B cell (primary cell): ENCODE results near the gene BLOC1S1. TPM values are rescaled to one million over a fixed set of nuclear protein-coding genes. Genes with fewer than 3 reads are reported as not detected.

Source experiments
- ATAC-seq: fragments of 200-7000 bp; cut with Tn5 transposase; one replicate; pipeline ENCODE4 v1.10.0; 2021; ENCODE audit warnings: low read depth, mild to moderate bottlenecking, moderate number of reproducible peaks, moderate library complexity
- CTCF ChIA-PET: fragments of 350-600 bp; sonication (Branson Sonifier 250); formaldehyde crosslinking; loops from one replicate; lab custom pipeline; 2021; ENCODE audit warnings: antibody characterized with exemption, inconsistent platforms; lab: Charles Lee
- POLR2A ChIA-PET: fragments of 350-600 bp; sonication (Branson Sonifier 250); formaldehyde crosslinking; loops from one replicate; lab custom pipeline; 2021; ENCODE audit warnings: antibody characterized with exemption; lab: Charles Lee
- DNase-seq: peaks from one replicate; pipeline ENCODE4 v3.0.0; 2013
- H2AFZ ChIP-seq: 2 replicates; pipeline ENCODE4 v1.6.1; 2012; ENCODE audit warnings: mild to moderate bottlenecking, low read depth, low read length; ENCODE audit not compliant: insufficient read depth, poor library complexity, severe bottlenecking
- H3K27ac ChIP-seq, 2 donors: 1 replicate in 1 of 2; 2 replicates in 1 of 2; pipeline ENCODE4 v1.5.1; 2012 to 2013; ENCODE audit warnings: low read length in 2 of 2, mild to moderate bottlenecking in 2 of 2, moderate library complexity in 1 of 2
- H3K27me3 ChIP-seq, 4 experiments: fragments of 200-600 bp in 1 of 4; sonication (generic) in 1 of 4; replicated peaks in 1 of 4; 1 replicate in 2 of 4; 2 replicates in 2 of 4; pipeline versions ENCODE4 v1.6.1 to v1.7.0; 2013 to 2016; ENCODE audit warnings: low read length in 3 of 4, mild to moderate bottlenecking in 2 of 4, mixed read lengths in 1 of 4, moderate library complexity in 1 of 4; ENCODE audit not compliant: insufficient read depth in 4 of 4, control insufficient read depth in 3 of 4; ENCODE audit errors: control extremely low read depth in 1 of 4
- H3K36me3 ChIP-seq, 2 experiments: replicated peaks in 1 of 2; 1 replicate in 1 of 2; 2 replicates in 1 of 2; pipeline versions ENCODE4 v1.6.1 to v1.7.1; 2013; ENCODE audit warnings: low read length in 1 of 2; ENCODE audit not compliant: insufficient read depth in 2 of 2, control insufficient read depth in 1 of 2; ENCODE audit errors: control extremely low read depth in 1 of 2, extremely low read depth in 1 of 2
- H3K4me1 ChIP-seq, 2 donors: fragments of 200-600 bp in 1 of 2; sonication (generic) in 1 of 2; 1 replicate in 1 of 2; 2 replicates in 1 of 2; pipeline versions ENCODE4 v1.5.1 to v1.6.1; 2013 to 2017; ENCODE audit warnings: low read length in 2 of 2; ENCODE audit not compliant: control insufficient read depth in 2 of 2, insufficient read depth in 2 of 2
- H3K4me2 ChIP-seq: replicated peaks from 2 replicates; pipeline ENCODE3; 2012; ENCODE audit warnings: mild to moderate bottlenecking, low read depth, low read length; ENCODE audit not compliant: poor library complexity, severe bottlenecking
- H3K4me3 ChIP-seq, 5 experiments: fragments of 200-600 bp in 1 of 5; sonication (generic) in 1 of 5; 1 replicate in 3 of 5; 2 replicates in 2 of 5; pipeline versions ENCODE4 v1.5.1 to v1.7.0; 2011 to 2016; ENCODE audit warnings: low read length in 4 of 5, mild to moderate bottlenecking in 4 of 5, low read depth in 2 of 5, control low read depth in 1 of 5, moderate library complexity in 1 of 5; ENCODE audit not compliant: insufficient read depth in 1 of 5; ENCODE audit errors: control extremely low read depth in 1 of 5, extremely low read depth in 1 of 5
- H3K79me2 ChIP-seq: fragments of 200-600 bp; sonication (generic); one replicate; pipeline ENCODE4 v1.6.0; 2016; ENCODE audit warnings: low read length; ENCODE audit not compliant: control insufficient read depth, insufficient read depth
- H3K9ac ChIP-seq: fragments of 200-600 bp; sonication (generic); 2 replicates; pipeline ENCODE4 v1.6.1; 2017; ENCODE audit warnings: mild to moderate bottlenecking, low read length, moderate library complexity
- H3K9me3 ChIP-seq, 3 donors: one replicate each; pipeline versions ENCODE4 v1.6.1 to v1.7.1; 2013; ENCODE audit warnings: low read length in 2 of 3; ENCODE audit not compliant: control insufficient read depth in 2 of 3, insufficient read depth in 1 of 3; ENCODE audit errors: control extremely low read depth in 1 of 3
- H4K20me1 ChIP-seq: 2 replicates; pipeline ENCODE4 v1.6.0; 2012; ENCODE audit warnings: mild to moderate bottlenecking, low read length; ENCODE audit not compliant: insufficient read depth, control insufficient read depth, poor library complexity, severe bottlenecking
- H3K27ac Mint-ChIP-seq: one replicate; pipeline ENCODE4 v1.8.0; 2021; ENCODE audit warnings: mixed read lengths
- H3K27me3 Mint-ChIP-seq: one replicate; pipeline ENCODE4 v1.8.0; 2021; ENCODE audit warnings: mixed read lengths
- H3K4me1 Mint-ChIP-seq: one replicate; pipeline ENCODE4 v1.8.0; 2021; ENCODE audit warnings: mixed read lengths
- H3K4me3 Mint-ChIP-seq: one replicate; pipeline ENCODE4 v1.8.0; 2021; ENCODE audit warnings: mixed read lengths
- H3K9me3 Mint-ChIP-seq: one replicate; pipeline ENCODE4 v1.8.0; 2022; ENCODE audit warnings: mixed read lengths; ENCODE audit not compliant: insufficient read depth
- CTCF ChIP-seq: fragments of 200-600 bp; IDR thresholded peaks from one replicate; pipeline ENCODE4 v1.8.0; 2022; ENCODE audit warnings: antibody characterized with exemption, mild to moderate bottlenecking
- EZH2 ChIP-seq: IDR thresholded peaks from 2 replicates; pipeline ENCODE4 v1.6.1; 2012; ENCODE audit warnings: borderline replicate concordance, low read depth, mild to moderate bottlenecking, moderate library complexity, low read length; ENCODE audit not compliant: insufficient read depth, poor library complexity, severe bottlenecking
- WGBS: methylation state at CpG from one replicate; pipeline ENCODE4 v1.1.5; 2013; ENCODE audit warnings: missing lambda C conversion rate; ENCODE audit not compliant: insufficient coverage; 5-methylcytosine and 5-hydroxymethylcytosine counted together
- intact Hi-C: fragments of 100-400 bp; cut with micrococcal nuclease; formaldehyde crosslinking; loops from one replicate; pipeline ENCODE4 v1.10.0; 2022
- polyA plus RNA-seq: library from polyadenylated mRNA; depleted of rRNA; stranded (reverse); fragments of >200 nt; gene quantifications from 2 replicates; pipeline ENCODE4 v1.2.3, GENCODE V29; 2012
- total RNA-seq, 2 donors: library from RNA; stranded (reverse); fragments of 120-200 nt in 1 of 2; gene quantifications; 1 replicate in 1 of 2; 2 replicates in 1 of 2; pipeline versions ENCODE4 v1.2.3 to v1.2.4, GENCODE V29; 2013 to 2022

Gene BLOC1S1
- total and polyA plus RNA-seq, 2 donors (not counting 1 experiment from before 2014, with no cell fraction given): 71.1 to 229 TPM

- Mint-ChIP-seq H3K4me1 (peaks cover 43% of the 10 kb centered on the region), H3K27ac (no peak overlapping the region), H3K9me3 (no peaks in the 10 kb centered on the region), H3K4me3 (no peak overlapping the region), H3K27me3 (no peaks in the 10 kb centered on the region)
- H3K79me2 ChIP-seq: peaks cover 21% of the 10 kb centered on the region
- CTCF ChIA-PET: interaction anchor here (0.6 to 11.0 kb wide), 7 partner anchors 14 to 330 kb away, joined by 3 to 147 read pairs (median 4); no protein-coding TSS in a partner anchor
- TF ChIP-seq EZH2 (no peak), CTCF (no peak)
- 94% methylated on average over 9 of the region's 14 CpGs for WGBS
- DNase-seq (no peak), ATAC-seq (no peak)
- no peaks in the 10 kb centered on the region for H3K9me3 ChIP-seq
- POLR2A ChIA-PET: interaction anchor here (0.8 kb wide), 1 partner anchor 162 kb away, joined by 7 read pairs; no protein-coding TSS in a partner anchor
- H2AFZ ChIP-seq: no peak overlapping the region
- H3K36me3 ChIP-seq: peaks cover 0 to 35% of the 10 kb centered on the region in 2 experiments
- no peaks in the 10 kb centered on the region for H3K27me3 ChIP-seq
- H3K27ac ChIP-seq: no peak overlapping the region
- peaks cover 13 to 32% of the 10 kb centered on the region in 2 donors for H3K4me1 ChIP-seq
- H3K4me2 ChIP-seq: no peak overlapping the region
- peaks cover 20% of the 10 kb centered on the region for H4K20me1 ChIP-seq
- intact Hi-C loops: no loop called here
- H3K4me3 ChIP-seq: no peak overlapping the region
- H3K9ac ChIP-seq: no peak overlapping the region
These were observed 5.9 kb downstream of the BLOC1S1 start for GRCh38 chr12:55721601-55722213.

- 96% methylated on average over 3 of the region's 8 CpGs for WGBS
- POLR2A ChIA-PET: interaction anchor here (0.7 kb wide), 1 partner anchor 17 kb away, joined by 4 read pairs; no protein-coding TSS in a partner anchor
- Mint-ChIP-seq H3K27ac (no peak overlapping the region), H3K9me3 (no peaks in the 10 kb centered on the region), H3K4me1 (peaks cover 43% of the 10 kb centered on the region), H3K27me3 (no peaks in the 10 kb centered on the region), H3K4me3 (no peak overlapping the region)
- ATAC-seq (no peak), DNase-seq (no peak)
- H4K20me1 ChIP-seq: peaks cover 7% of the 10 kb centered on the region
- CTCF ChIA-PET: interaction anchor here (1.1 to 11.0 kb wide), 5 partner anchors 13 to 324 kb away, joined by 3 to 147 read pairs (median 4); no protein-coding TSS in a partner anchor
- no peak overlapping the region for H3K9ac ChIP-seq
- H3K9me3 ChIP-seq: no peaks in the 10 kb centered on the region
- no peaks in the 10 kb centered on the region for H3K27me3 ChIP-seq
- peaks cover 11% of the 10 kb centered on the region for H3K79me2 ChIP-seq
- H3K4me2 ChIP-seq: no peak overlapping the region
- TF ChIP-seq EZH2 (no peak), CTCF (no peak)
- intact Hi-C loops: no loop called here
- H2AFZ ChIP-seq: no peak overlapping the region
- H3K36me3 ChIP-seq: peaks cover 0 to 35% of the 10 kb centered on the region in 2 experiments
- no peak overlapping the region for H3K4me3 ChIP-seq
- no peak overlapping the region for H3K27ac ChIP-seq
- peaks cover 8 to 30% of the 10 kb centered on the region in 2 donors for H3K4me1 ChIP-seq
These were observed 7.1 kb downstream of the BLOC1S1 start for GRCh38 chr12:55722948-55723347.
